Colonic mucosa (tissue), 4 donors: ENCODE results near the gene ERCC4. TPM values are rescaled to one million over a fixed set of nuclear protein-coding genes. Genes with fewer than 3 reads are reported as not detected.

Source experiments
- DNase-seq: peaks from one replicate; pipeline ENCODE4 v3.0.0-alpha.2; 2020
- H3K27ac ChIP-seq: fragments of 200-600 bp; one replicate; pipeline ENCODE4 v1.8.0; 2021
- H3K27me3 ChIP-seq: fragments of 200-600 bp; one replicate; pipeline ENCODE4 v1.8.0; 2021
- H3K36me3 ChIP-seq: fragments of 200-600 bp; one replicate; pipeline ENCODE4 v1.8.0; 2021
- H3K4me1 ChIP-seq: fragments of 200-600 bp; one replicate; pipeline ENCODE4 v1.8.0; 2021; ENCODE audit warnings: mild to moderate bottlenecking
- H3K4me3 ChIP-seq: fragments of 200-600 bp; one replicate; pipeline ENCODE4 v1.8.0; 2021
- H3K9ac ChIP-seq, 2 donors: one replicate each; pipeline ENCODE4 v1.7.0; 2013; ENCODE audit warnings: control low read depth in 2 of 2, low read depth in 2 of 2, low read length in 2 of 2
- H3K9me3 ChIP-seq: fragments of 200-600 bp; one replicate; pipeline ENCODE4 v1.8.0; 2021
- CTCF ChIP-seq: fragments of 200-600 bp; IDR thresholded peaks from one replicate; pipeline ENCODE4 v1.8.0; 2022; ENCODE audit warnings: antibody characterized with exemption, mild to moderate bottlenecking
- intact Hi-C: fragments of 100-400 bp; cut with DNase I; formaldehyde crosslinking; loops from one replicate; pipeline ENCODE4 v1.14.1; 2022
- total RNA-seq, 2 donors: library from RNA; stranded (reverse); fragmentation: NEBNext Ultra II Directional in 1 of 2; extraction: Animal tissue kit (Norgen Biotek cat#: 25700) in 1 of 2; gene quantifications; one replicate each; pipeline ENCODE4 v1.2.1, GENCODE V29; 2021
- donor health status: healthy.
- donor health status: DM: no; HTN: no; CAD: no.
- donor health status: DM: no; HTN: no; CAD: no.

Gene ERCC4
- total RNA-seq, 2 donors from 2014 or later, result 8.0 to 9.7 TPM

GRCh38 chr16:13977177-13977576, 57.2 kb downstream of the ERCC4 start:
- intact Hi-C loops, result no loop called here
- Histone ChIP-seq H3K4me1 (no peaks in the 10 kb centered on the region), H3K27me3 (no peaks in the 10 kb centered on the region), H3K36me3 (no peaks in the 10 kb centered on the region), H3K27ac (no peak overlapping the region), H3K4me3 (no peak overlapping the region), H3K9ac (no peak overlapping the region), H3K9me3 (no peaks in the 10 kb centered on the region)
- no peak for TF ChIP-seq CTCF
- DNase-seq, result no peak

- Histone ChIP-seq H3K27me3 (no peaks in the 10 kb centered on the region), H3K27ac (no peak overlapping the region), H3K4me3 (no peak overlapping the region), H3K36me3 (no peaks in the 10 kb centered on the region), H3K9me3 (no peaks in the 10 kb centered on the region), H3K4me1 (no peaks in the 10 kb centered on the region), H3K9ac (no peak overlapping the region)
- no peak for DNase-seq
- TF ChIP-seq CTCF, result no peak
- intact Hi-C loops, result no loop called here
Measured at GRCh38 chr16:13982451-13982850, 62.5 kb downstream of the ERCC4 start.

GRCh38 chr16:13983625-13984024, 63.7 kb downstream of the ERCC4 start:
- H3K9ac ChIP-seq, result no peak overlapping the region
- no peaks in the 10 kb centered on the region for H3K36me3 ChIP-seq
- intact Hi-C loops, result no loop called here
- no peak overlapping the region for H3K4me3 ChIP-seq
- no peak for DNase-seq
- TF ChIP-seq CTCF, result no peak
- H3K4me1 ChIP-seq, result no peaks in the 10 kb centered on the region
- H3K27me3 ChIP-seq, result no peaks in the 10 kb centered on the region
- no peak overlapping the region for H3K27ac ChIP-seq
- H3K9me3 ChIP-seq, result no peaks in the 10 kb centered on the region

- no peaks in the 10 kb centered on the region for H3K9me3 ChIP-seq
- no peaks in the 10 kb centered on the region for H3K4me1 ChIP-seq
- H3K27ac ChIP-seq, result no peak overlapping the region
- DNase-seq, result no peak
- no peak for TF ChIP-seq CTCF
- H3K4me3 ChIP-seq, result no peak overlapping the region
- no peaks in the 10 kb centered on the region for H3K36me3 ChIP-seq
- no peak overlapping the region for H3K9ac ChIP-seq
- no peaks in the 10 kb centered on the region for H3K27me3 ChIP-seq
- intact Hi-C loops, result no loop called here
Measured at GRCh38 chr16:13984794-13985193, 64.8 kb downstream of the ERCC4 start.

- Histone ChIP-seq H3K36me3 (no peaks in the 10 kb centered on the region), H3K27ac (no peak overlapping the region), H3K27me3 (no peaks in the 10 kb centered on the region), H3K9me3 (no peaks in the 10 kb centered on the region), H3K9ac (no peak overlapping the region), H3K4me3 (no peak overlapping the region), H3K4me1 (no peaks in the 10 kb centered on the region)
- TF ChIP-seq CTCF, result no peak
- intact Hi-C loops, result no loop called here
- no peak for DNase-seq
Measured at GRCh38 chr16:13988038-13988437, 68.1 kb downstream of the ERCC4 start.

GRCh38 chr16:13992322-13992721, 72.4 kb downstream of the ERCC4 start:
- no peaks in the 10 kb centered on the region for H3K36me3 ChIP-seq
- intact Hi-C loops, result no loop called here

More at GRCh38 chr16:13992322-13992721, 72.4 kb downstream of the ERCC4 start:
- TF ChIP-seq CTCF, result no peak
- no peaks in the 10 kb centered on the region for H3K4me1 ChIP-seq
- H3K27ac ChIP-seq, result no peak overlapping the region
- H3K27me3 ChIP-seq, result no peaks in the 10 kb centered on the region
- no peak for DNase-seq
- H3K9me3 ChIP-seq, result no peaks in the 10 kb centered on the region
- no peak overlapping the region for H3K9ac ChIP-seq
- no peak overlapping the region for H3K4me3 ChIP-seq
